M059J (cell line): ENCODE results near the gene TSPAN6. TPM values are rescaled to one million over a fixed set of nuclear protein-coding genes. Genes with fewer than 3 reads are reported as not detected.

Experiments
- DNase-seq: peaks from one replicate; pipeline ENCODE4 v3.0.0-alpha.2; 2012; ENCODE audit warnings: low read depth
- total RNA-seq: library from RNA; depleted of rRNA; stranded (reverse); fragments of >200 nt; shearing (Covaris generic); gene quantifications from 2 replicates; pipeline ENCODE4 v1.2.3, GENCODE V29; 2014; rRNA removed

Gene TSPAN6
- total RNA-seq, 1 experiment from 2014 or later: 66.0 TPM

- no peak for DNase-seq
These were observed 52.0 kb downstream of the TSPAN6 start, which contains the start of gene TNMD for GRCh38 chrX:100584611-100585010. TSS of gene TNMD (plus strand) at chrX:100584936. CDS start at chrX:100585019, 83 bp downstream.

Other genes starting within 250 kb of the TSPAN6 start
- gene PCDH19, start 226.5 kb downstream of the TSPAN6 start, total RNA-seq: 0.12 and 0.81 TPM in 2 replicates
- gene TNMD, start 51.9 kb downstream of the TSPAN6 start, total RNA-seq: not detected in 2 replicates
- gene SRPX2, start 7.4 kb upstream of the TSPAN6 start, total RNA-seq: 58.5 and 81.9 TPM in 2 replicates
- 9.1 and 13.3 TPM in 2 replicates for gene SYTL4, start 95.3 kb upstream of the TSPAN6 start, total RNA-seq
- 37.6 and 55.3 TPM in 2 replicates for gene CSTF2, start 183.6 kb upstream of the TSPAN6 start, total RNA-seq
- gene NOX1, start 237.6 kb upstream of the TSPAN6 start, total RNA-seq: not detected in 2 replicates